GM12878 (cell line): ENCODE results near the gene ZFYVE19. TPM values are rescaled to one million over a fixed set of nuclear protein-coding genes. Genes with fewer than 3 reads are reported as not detected.
A peak's percentile ranks its signal among the peaks of the same experiment; 100 is the strongest.

Source experiments
- ATAC-seq: fragments of 200-7000 bp; cut with Tn5 transposase; 3 replicates; pipeline ENCODE4 v1.9.1; 2020; ENCODE audit warnings: mild to moderate bottlenecking, moderate library complexity
- BruUV-seq: library from RNA; stranded (reverse); fragments of 400-500 nt; replicated peaks from 2 replicates; lab custom pipeline; 2021; lab: Mats Ljungman, UMichigan
- CTCF ChIA-PET: fragments of 300-600 bp; sonication (Branson Sonifier 250); formaldehyde crosslinking; extraction: SDS; loops from one replicate; lab custom pipeline; 2021; ENCODE audit warnings: inconsistent platforms; lab: Yijun Ruan, JAX
- POLR2A ChIA-PET: fragments of 350-600 bp; formaldehyde crosslinking; extraction: SDS; loops from one replicate; lab custom pipeline; 2021; ENCODE audit warnings: inconsistent platforms; lab: Charles Lee
- RAD21 ChIA-PET: fragments of 300-600 bp; sonication (Branson Sonifier 250); formaldehyde crosslinking; loops from one replicate; lab custom pipeline; 2023; ENCODE audit warnings: antibody characterized with exemption; ENCODE audit not compliant: unreplicated experiment; lab: Charles Lee
- SMC1A ChIA-PET: fragments of 300-600 bp; sonication (Branson Sonifier 250); formaldehyde crosslinking; loops from one replicate; lab custom pipeline; 2023; ENCODE audit not compliant: unreplicated experiment, uncharacterized antibody; lab: Charles Lee
- DNase-seq: peaks from one replicate; pipeline ENCODE4 v3.0.0-alpha.2; 2011; ENCODE audit warnings: low read depth, low spot score
- FAIRE-seq: peaks from 3 replicates; lab custom pipeline; 2011; peaks lifted over from hg19 to GRCh38; lab: Jason Lieb, UNC
- H2AFZ ChIP-seq: 2 replicates; pipeline ENCODE4 v1.6.0; 2011; ENCODE audit warnings: low read depth, low read length, control low read depth; ENCODE audit not compliant: control insufficient read depth
- H3K27ac ChIP-seq: 2 replicates; pipeline ENCODE4 v1.5.1; 2011; ENCODE audit warnings: control low read depth; ENCODE audit not compliant: control insufficient read depth, insufficient read depth
- H3K27me3 ChIP-seq, 2 experiments: replicated peaks in 1 of 2; 2 replicates each; pipeline versions ENCODE4 v1.6.0 to v1.6.1; 2011; ENCODE audit warnings: low read length in 1 of 2; ENCODE audit not compliant: control insufficient read depth in 2 of 2, insufficient read depth in 2 of 2
- H3K36me3 ChIP-seq, 2 experiments: 2 replicates each; pipeline ENCODE4 v1.5.1; 2011; ENCODE audit warnings: low read length in 1 of 2; ENCODE audit not compliant: control insufficient read depth in 2 of 2, insufficient read depth in 2 of 2
- H3K4me1 ChIP-seq: 2 replicates; pipeline ENCODE4 v1.6.1; 2011; ENCODE audit warnings: mild to moderate bottlenecking, low read length, moderate library complexity, mixed read lengths; ENCODE audit not compliant: control insufficient read depth, insufficient read depth
- H3K4me2 ChIP-seq: 2 replicates; pipeline ENCODE4 v1.6.0; 2011; ENCODE audit warnings: control low read depth; ENCODE audit not compliant: control insufficient read depth, insufficient read depth
- H3K4me3 ChIP-seq: fragments of 200-600 bp; sonication (generic); 2 replicates; pipeline ENCODE4 v1.5.1; 2016
- H3K79me2 ChIP-seq: 2 replicates; pipeline ENCODE4 v1.6.0; 2011; ENCODE audit warnings: low read length; ENCODE audit not compliant: control insufficient read depth, insufficient read depth
- H3K9ac ChIP-seq: 2 replicates; pipeline ENCODE4 v1.8.0; 2011; ENCODE audit warnings: low read length, control low read depth, mixed read lengths; ENCODE audit not compliant: control insufficient read depth, insufficient read depth
- H3K9me3 ChIP-seq: replicated peaks from 3 replicates; pipeline ENCODE4 v1.5.1; 2011; ENCODE audit warnings: mild to moderate bottlenecking, low read length; ENCODE audit not compliant: control insufficient read depth, insufficient read depth
- H4K20me1 ChIP-seq: 2 replicates; pipeline ENCODE4 v1.6.0; 2011; ENCODE audit not compliant: control insufficient read depth, insufficient read depth
- ATF7 ChIP-seq: fragments of 450-650 bp; IDR thresholded peaks from 2 replicates; pipeline ENCODE4 v1.6.1; 2016; ENCODE audit warnings: low read depth, mild to moderate bottlenecking
- CBX3 ChIP-seq: fragments of 200-600 bp; sonication (generic); IDR thresholded peaks from 2 replicates; pipeline ENCODE4 v1.6.1; 2016; ENCODE audit warnings: low read depth, borderline replicate concordance
- CHD1 ChIP-seq: IDR thresholded peaks from 2 replicates; pipeline ENCODE4 v1.6.1; 2012; ENCODE audit warnings: low read depth, low read length, improper control_type of control experiment
- DPF2 ChIP-seq: fragments of 450-650 bp; IDR thresholded peaks from 2 replicates; pipeline ENCODE4 v1.6.1; 2017; ENCODE audit warnings: mild to moderate bottlenecking
- HCFC1 ChIP-seq: fragments of 150-350 bp; IDR thresholded peaks from 2 replicates; pipeline ENCODE4 v1.6.1; 2014; ENCODE audit warnings: low read length
- HDGF ChIP-seq: fragments of 450-650 bp; IDR thresholded peaks from 2 replicates; pipeline ENCODE4 v1.6.1; 2016; ENCODE audit warnings: antibody characterized with exemption
- IKZF1 ChIP-seq: fragments of 450-650 bp; conservative IDR thresholded peaks from 2 replicates; pipeline ENCODE4 v1.6.1; 2017; ENCODE audit warnings: antibody characterized with exemption, mild to moderate bottlenecking
- KAT2A ChIP-seq: conservative IDR thresholded peaks from 2 replicates; pipeline ENCODE4 v1.6.1; 2011; ENCODE audit warnings: low read depth, low read length; ENCODE audit not compliant: control insufficient read depth
- MXI1 ChIP-seq: fragments of 150-350 bp; IDR thresholded peaks from 2 replicates; pipeline ENCODE4 v1.6.1; 2011; ENCODE audit warnings: low read depth, mild to moderate bottlenecking, inconsistent platforms, low read length, improper control_type of control experiment
- NBN ChIP-seq: fragments of 450-650 bp; IDR thresholded peaks from 2 replicates; pipeline ENCODE4 v1.6.1; 2016
- NFYB ChIP-seq: IDR thresholded peaks from 2 replicates; pipeline ENCODE4 v1.6.1; 2011; ENCODE audit warnings: low read depth, mild to moderate bottlenecking, low read length, improper control_type of control experiment, moderate library complexity; ENCODE audit not compliant: insufficient read depth
- NR2C2 ChIP-seq: IDR thresholded peaks from 2 replicates; pipeline ENCODE4 v1.6.1; 2011; ENCODE audit warnings: borderline replicate concordance, low read depth; ENCODE audit not compliant: control insufficient read depth, insufficient read length
- PAX5 ChIP-seq: IDR thresholded peaks from 2 replicates; pipeline ENCODE4 v1.6.1; 2011; ENCODE audit warnings: low read depth, low read length, borderline replicate concordance
- RELA ChIP-seq: fragments of 450-650 bp; IDR thresholded peaks from 2 replicates; pipeline ENCODE4 v1.8.0; 2014; ENCODE audit warnings: borderline replicate concordance; ENCODE audit not compliant: partially characterized antibody
- SIX5 ChIP-seq: IDR thresholded peaks from 2 replicates; pipeline ENCODE4 v1.6.1; 2011; ENCODE audit warnings: mild to moderate bottlenecking, low read depth, low read length, moderate library complexity; ENCODE audit not compliant: severe bottlenecking
- SMARCA5 ChIP-seq: fragments of 450-650 bp; IDR thresholded peaks from 2 replicates; pipeline ENCODE4 v1.6.1; 2017; ENCODE audit warnings: mild to moderate bottlenecking
- SREBF2 ChIP-seq: IDR thresholded peaks from 2 replicates; pipeline ENCODE4 v1.6.1; 2012; ENCODE audit warnings: mild to moderate bottlenecking, low read length
- TAF1 ChIP-seq: IDR thresholded peaks from 2 replicates; pipeline ENCODE4 v1.6.1; 2011; ENCODE audit warnings: mild to moderate bottlenecking, low read depth, low read length, borderline replicate concordance
- ZSCAN29 ChIP-seq: fragments of 450-650 bp; IDR thresholded peaks from 2 replicates; pipeline ENCODE4 v1.6.1; 2017; ENCODE audit warnings: mild to moderate bottlenecking, moderate library complexity
- whole genome bisulfite sequencing: methylation state at CpG from one replicate; pipeline ENCODE4 v1.1.6; 2016; ENCODE audit warnings: low lambda C conversion rate; ENCODE audit not compliant: insufficient replicate concordance, insufficient coverage; ENCODE audit errors: missing lambda C conversion rate; 5-methylcytosine and 5-hydroxymethylcytosine counted together
- in situ Hi-C: fragments of 300-500 bp; cut with MboI; formaldehyde crosslinking; loops from 9 replicates; pipeline ENCODE4 v1.14.3; 2018; ENCODE audit warnings: mixed read lengths
- intact Hi-C: fragments of 100-400 bp; cut with micrococcal nuclease; formaldehyde crosslinking; loops from one replicate; pipeline ENCODE4 v1.14.2; 2022; ENCODE audit not compliant: unreplicated experiment
- polyA plus RNA-seq, 11 experiments: library from polyadenylated mRNA; depleted of rRNA in 4 of 11; unstranded in 6 of 11; stranded (reverse) in 5 of 11; fragments of >200 nt; fragmentation: Nextera tagmentation in 4 of 11; fragmentation: Illumina TruSeq in 1 of 11; extraction: Ambion mirVana in 4 of 11; extraction: Trizol in 1 of 11; gene quantifications; 1 replicate in 1 of 11; 2 replicates in 10 of 11; pipeline versions ENCODE4 v1.2.1 to v1.2.3, GENCODE V29; 2011 to 2016; ENCODE audit warnings: inconsistent platforms in 2 of 11, missing spikeins in 2 of 11, low read depth in 1 of 11
- total RNA-seq, 4 experiments: library from RNA; depleted of rRNA in 3 of 4; stranded (reverse); fragments of >200 nt in 3 of 4; fragmentation: Illumina TruSeq in 1 of 4; extraction: Trizol in 1 of 4; gene quantifications; 2 replicates each; pipeline versions ENCODE4 v1.2.1 to v1.2.3, GENCODE V29; 2013 to 2021
- TF ChIP-seq, protein P1 (sequence below): IDR thresholded peaks from 2 replicates; pipeline ENCODE4 v1.6.1; 2012; ENCODE audit warnings: low read depth, low read length, improper control_type of control experiment
- TF ChIP-seq, protein P2 (sequence below): IDR thresholded peaks from 2 replicates; pipeline ENCODE4 v1.6.1; 2012; ENCODE audit warnings: low read depth, low read length, improper control_type of control experiment
- TF ChIP-seq, protein P3 (sequence below): IDR thresholded peaks from 2 replicates; pipeline ENCODE4 v1.6.1; 2011; ENCODE audit warnings: low read depth, low read length, improper control_type of control experiment, borderline replicate concordance

ZFYVE19 gene
- total and polyA plus RNA-seq, 10 of the 15 experiments (the other 5 are each of a cell fraction or from before 2014, with no cell fraction given): 1.7 to 36.3 (median 17.0) TPM

DNA sequence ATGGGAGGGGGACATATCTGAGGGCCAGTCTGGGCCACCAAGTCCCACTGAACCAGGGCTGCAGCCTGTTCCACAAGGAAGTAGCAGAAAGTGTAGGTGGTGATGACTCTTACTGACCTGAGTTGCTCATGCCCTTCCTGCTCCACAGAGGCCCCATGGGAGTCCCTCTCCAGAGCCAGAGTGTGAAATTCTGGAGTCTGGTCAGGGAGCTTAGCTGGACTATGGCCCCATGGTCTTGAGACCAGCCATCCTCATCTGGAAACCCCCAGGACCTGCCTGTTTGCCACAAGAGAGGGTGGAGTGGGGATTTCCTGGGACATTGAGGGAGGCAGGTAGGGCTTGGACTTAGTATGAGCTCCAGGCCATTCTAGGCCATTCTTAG lies 39.9 kb downstream of the ZFYVE19 start (continued):
- TF ChIP-seq NR2C2 (no peak), RELA (peak; percentile 42)

DNA sequence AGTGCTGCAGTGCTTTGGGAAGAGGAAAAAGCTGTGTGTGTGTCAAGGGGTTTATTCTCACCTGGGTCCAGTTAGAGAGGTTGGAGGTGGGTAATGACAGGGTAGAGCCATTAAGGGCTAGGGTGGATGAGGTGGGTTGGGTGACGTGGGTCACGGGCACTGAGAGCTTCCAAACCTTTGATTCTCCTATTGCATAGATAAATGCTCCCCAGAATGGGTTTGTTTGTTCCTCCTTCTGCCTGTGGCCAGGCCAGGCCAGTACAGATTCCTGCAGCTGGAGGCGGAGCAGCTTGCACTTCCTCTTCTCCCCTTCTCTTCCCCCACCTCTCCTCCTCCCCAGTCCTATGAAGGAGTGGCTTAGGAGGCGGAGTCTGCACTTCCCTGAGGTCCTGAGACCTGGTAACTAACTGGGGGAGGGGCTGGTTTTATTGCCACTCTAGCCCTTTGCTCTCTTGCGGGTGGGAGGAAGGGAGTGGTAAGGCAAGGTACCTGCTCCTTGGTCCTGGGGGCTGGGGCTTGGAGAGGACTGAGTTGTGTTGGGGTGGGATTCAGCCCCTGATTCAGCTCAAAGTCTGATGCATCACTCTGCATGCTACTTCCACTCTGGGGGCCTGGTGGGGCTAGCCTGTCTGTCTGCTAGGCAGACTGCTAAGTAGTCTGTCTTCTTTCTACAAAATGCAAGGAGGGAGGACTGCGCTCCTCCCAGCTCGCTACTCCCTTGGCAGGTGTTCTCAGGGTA lies 40.5 kb downstream of the ZFYVE19 start:
- SMC1A ChIA-PET: interaction anchor here (0.6 to 5.0 kb wide), 16 partner anchors 11 to 169 kb away, joined by 3 to 47 read pairs (median 4); partner anchors contain the start of genes DNAJC17, VPS18 and ZFYVE19
- peak overlapping the region; percentile 86 for H3K4me2 ChIP-seq
- peaks cover 1 to 3% of the 10 kb centered on the region in 2 experiments; a peak in 1 of 4 replicates for H3K27me3 ChIP-seq
- H3K79me2 ChIP-seq: no peaks in the 10 kb centered on the region
- POLR2A ChIA-PET: interaction anchor here (0.5 to 5.0 kb wide), 12 partner anchors 10 to 580 kb away, joined by 3 to 39 read pairs (median 4); partner anchors contain the start of genes DNAJC17, RHOV, VPS18 and ZFYVE19
- RAD21 ChIA-PET: interaction anchor here (0.8 to 5.0 kb wide), 10 partner anchors 11 to 65 kb away, joined by 3 to 41 read pairs (median 6); partner anchors contain the start of genes PPP1R14D, RHOV and VPS18
- intact Hi-C loops: loop anchor here (5.0 to 10.0 kb wide), 2 partner anchors 40 to 267 kb away; partner anchors contain the start of genes DNAJC17, INO80 and ZFYVE19
- H3K9ac ChIP-seq: peak overlapping the region; percentile 45
- no peaks in the 10 kb centered on the region for H3K9me3 ChIP-seq
- H3K36me3 ChIP-seq: no peaks in the 10 kb centered on the region
- H3K27ac ChIP-seq: peak overlapping the region; percentile 76
- peaks cover 26% of the 10 kb centered on the region for H3K4me1 ChIP-seq
- in situ Hi-C loops: no loop called here
- BruUV-seq: no TSS peak
- CTCF ChIA-PET: interaction anchor here (0.9 to 8.8 kb wide), 12 partner anchors 11 to 168 kb away, joined by 3 to 140 read pairs (median 4); partner anchors contain the start of genes DNAJC17, VPS18 and ZFYVE19
- H2AFZ ChIP-seq: peak overlapping the region; percentile 13
- 59% methylated on average over 7 of the region's 7 CpGs for WGBS
- DNase-seq (peak; percentile 57), ATAC-seq (peak; percentile 82), FAIRE-seq (peak; percentile 49)
- H3K4me3 ChIP-seq: peak overlapping the region; percentile 45; the same call in 1 of the 2 replicates
- H4K20me1 ChIP-seq: no peaks in the 10 kb centered on the region
- TF ChIP-seq ZSCAN29 (no peak), SREBF2 (no peak), SMARCA5 (peak; percentile 88), TAF1 (peak; percentile 34; the same call in 1 of the 2 replicates), SIX5 (no peak), HDGF (peak; percentile 48; the same call in 1 of the 2 replicates), CHD1 (no peak), HCFC1 (peak; percentile 17; the same call in 1 of the 2 replicates), IKZF1 (peak; percentile 72; the same call in 1 of the 2 replicates), NBN (peak; percentile 68; the same call in 1 of the 2 replicates), PAX5 (no peak), MXI1 (no peak), KAT2A (no peak), NFYB (no peak), CBX3 (no peak), DPF2 (peak; percentile 46; the same call in 1 of the 2 replicates), ATF7 (peak; percentile 55)
- TF ChIP-seq, protein P1, sequence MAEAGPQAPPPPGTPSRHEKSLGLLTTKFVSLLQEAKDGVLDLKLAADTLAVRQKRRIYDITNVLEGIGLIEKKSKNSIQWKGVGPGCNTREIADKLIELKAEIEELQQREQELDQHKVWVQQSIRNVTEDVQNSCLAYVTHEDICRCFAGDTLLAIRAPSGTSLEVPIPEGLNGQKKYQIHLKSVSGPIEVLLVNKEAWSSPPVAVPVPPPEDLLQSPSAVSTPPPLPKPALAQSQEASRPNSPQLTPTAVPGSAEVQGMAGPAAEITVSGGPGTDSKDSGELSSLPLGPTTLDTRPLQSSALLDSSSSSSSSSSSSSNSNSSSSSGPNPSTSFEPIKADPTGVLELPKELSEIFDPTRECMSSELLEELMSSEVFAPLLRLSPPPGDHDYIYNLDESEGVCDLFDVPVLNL: no peak
- TF ChIP-seq, protein P2, sequence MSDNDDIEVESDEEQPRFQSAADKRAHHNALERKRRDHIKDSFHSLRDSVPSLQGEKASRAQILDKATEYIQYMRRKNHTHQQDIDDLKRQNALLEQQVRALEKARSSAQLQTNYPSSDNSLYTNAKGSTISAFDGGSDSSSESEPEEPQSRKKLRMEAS: peak; percentile 6; the same call in 1 of the 2 replicates
- TF ChIP-seq, protein P3, sequence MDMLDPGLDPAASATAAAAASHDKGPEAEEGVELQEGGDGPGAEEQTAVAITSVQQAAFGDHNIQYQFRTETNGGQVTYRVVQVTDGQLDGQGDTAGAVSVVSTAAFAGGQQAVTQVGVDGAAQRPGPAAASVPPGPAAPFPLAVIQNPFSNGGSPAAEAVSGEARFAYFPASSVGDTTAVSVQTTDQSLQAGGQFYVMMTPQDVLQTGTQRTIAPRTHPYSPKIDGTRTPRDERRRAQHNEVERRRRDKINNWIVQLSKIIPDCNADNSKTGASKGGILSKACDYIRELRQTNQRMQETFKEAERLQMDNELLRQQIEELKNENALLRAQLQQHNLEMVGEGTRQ: no peak
